Stomach (tissue), 4 donors: ENCODE measurements around the gene PPP6C.

Experiments
- POLR2A ChIP-seq, 4 donors: fragments of 450-650 bp; IDR thresholded peaks; one replicate each; pipeline ENCODE4 v1.6.1; 2016; ENCODE audit warnings: antibody characterized with exemption in 4 of 4, control low read depth in 2 of 4, mild to moderate bottlenecking in 1 of 4, moderate library complexity in 1 of 4
- POLR2AphosphoS5 ChIP-seq, 3 donors: sonication (generic); formaldehyde crosslinking; IDR thresholded peaks; one replicate each; pipeline ENCODE4 v1.6.1; 2016; ENCODE audit warnings: antibody characterized with exemption in 3 of 3
- TF ChIP-seq, protein P1 (sequence below), 7 experiments: fragments of 450-650 bp in 4 of 7; fragments of 200-600 bp in 3 of 7; sonication (generic) in 3 of 7; IDR thresholded peaks; one replicate each; pipeline ENCODE4 v1.5.1; 2016 to 2019; ENCODE audit warnings: antibody characterized with exemption in 7 of 7, control low read depth in 2 of 7, mild to moderate bottlenecking in 1 of 7

DNA sequence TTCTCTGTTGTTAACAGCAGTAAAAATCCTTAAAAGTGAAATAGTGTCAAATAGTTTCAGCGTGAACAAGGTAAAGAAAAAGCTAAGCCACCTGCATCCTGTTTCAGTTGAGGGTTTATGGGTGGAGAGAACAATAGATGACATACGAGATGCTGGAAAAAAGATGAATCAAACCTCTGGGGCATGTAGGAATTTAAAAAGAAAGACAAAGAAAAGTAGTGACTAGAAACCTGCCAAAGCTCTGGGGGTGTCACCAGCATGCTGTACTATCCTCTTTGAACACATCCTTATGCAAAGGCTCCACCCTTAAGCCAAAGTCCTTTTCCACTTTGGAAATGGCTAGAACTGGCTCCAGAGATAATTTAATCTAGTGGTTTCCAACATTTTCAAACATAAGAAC, 68.5 kb downstream of the PPP6C start:
- TF ChIP-seq, protein P1, sequence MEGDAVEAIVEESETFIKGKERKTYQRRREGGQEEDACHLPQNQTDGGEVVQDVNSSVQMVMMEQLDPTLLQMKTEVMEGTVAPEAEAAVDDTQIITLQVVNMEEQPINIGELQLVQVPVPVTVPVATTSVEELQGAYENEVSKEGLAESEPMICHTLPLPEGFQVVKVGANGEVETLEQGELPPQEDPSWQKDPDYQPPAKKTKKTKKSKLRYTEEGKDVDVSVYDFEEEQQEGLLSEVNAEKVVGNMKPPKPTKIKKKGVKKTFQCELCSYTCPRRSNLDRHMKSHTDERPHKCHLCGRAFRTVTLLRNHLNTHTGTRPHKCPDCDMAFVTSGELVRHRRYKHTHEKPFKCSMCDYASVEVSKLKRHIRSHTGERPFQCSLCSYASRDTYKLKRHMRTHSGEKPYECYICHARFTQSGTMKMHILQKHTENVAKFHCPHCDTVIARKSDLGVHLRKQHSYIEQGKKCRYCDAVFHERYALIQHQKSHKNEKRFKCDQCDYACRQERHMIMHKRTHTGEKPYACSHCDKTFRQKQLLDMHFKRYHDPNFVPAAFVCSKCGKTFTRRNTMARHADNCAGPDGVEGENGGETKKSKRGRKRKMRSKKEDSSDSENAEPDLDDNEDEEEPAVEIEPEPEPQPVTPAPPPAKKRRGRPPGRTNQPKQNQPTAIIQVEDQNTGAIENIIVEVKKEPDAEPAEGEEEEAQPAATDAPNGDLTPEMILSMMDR (IDR thresholded peaks at IDR 0.05), result no peak
- TF ChIP-seq POLR2A (IDR thresholded peaks at IDR 0.05) (no peak), POLR2AphosphoS5 (IDR thresholded peaks at IDR 0.05) (no peak)
